PFSK-1 (cell line): ENCODE data around the gene BLCAP.

Experiments used
- FOXP2 ChIP-seq: optimal IDR thresholded peaks from 2 replicates; pipeline ENCODE3; 2011; ENCODE audit warnings: borderline replicate concordance, control low read depth, inconsistent platforms; ENCODE audit not compliant: insufficient read depth; ENCODE audit errors: extremely low read length, extremely low read depth
- POLR2AphosphoS5 ChIP-seq: IDR thresholded peaks from 2 replicates; pipeline ENCODE4 v1.6.1; 2012; ENCODE audit warnings: low read depth, mild to moderate bottlenecking, control low read depth, low read length, moderate library complexity
- TAF1 ChIP-seq: IDR thresholded peaks from 2 replicates; pipeline ENCODE4 v1.6.1; 2012; ENCODE audit warnings: low read length, control low read depth, borderline replicate concordance; ENCODE audit not compliant: insufficient read depth

DNA sequence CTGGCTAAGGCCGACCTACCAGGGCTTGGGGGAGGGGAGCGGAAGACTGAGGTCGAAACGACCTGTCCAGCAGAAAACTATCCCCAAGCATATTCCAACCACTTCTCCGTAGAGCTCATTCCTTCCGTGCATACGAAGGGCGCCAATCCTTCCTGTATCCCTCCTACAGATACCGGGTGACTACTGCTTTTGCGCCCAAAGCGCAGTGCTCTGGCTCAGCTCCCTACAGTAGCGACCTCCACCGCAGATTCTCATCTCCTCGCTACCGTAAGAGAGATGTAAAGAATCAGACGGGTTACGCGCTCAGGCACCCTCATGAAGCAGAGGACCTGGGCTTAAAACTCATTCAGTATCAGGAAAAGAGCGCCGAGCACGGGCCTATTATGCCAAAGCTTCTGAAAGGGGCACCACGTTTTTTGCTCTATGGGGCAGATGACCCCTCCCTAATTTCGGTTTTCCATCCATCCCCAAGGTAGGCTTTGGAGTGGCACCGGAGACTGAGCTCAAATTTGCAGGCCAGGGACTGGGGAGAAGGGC lies 7.2 kb downstream of the BLCAP start:
- TF ChIP-seq FOXP2: no peak
- no peak for TF ChIP-seq TAF1
- no peak for TF ChIP-seq POLR2AphosphoS5
